ENCODE results near the gene CYTH3. TPM values are rescaled to one million over a fixed set of nuclear protein-coding genes. Genes with fewer than 3 reads are reported as not detected.

The CYTH3 gene
- total and polyA plus RNA-seq, 2 of the 8 experiments (the other 6 are each of a cell fraction or from before 2014, with no cell fraction given): 10.3 to 11.9 TPM

- CTCF ChIA-PET (ENCODE audit: partially characterized antibody): interaction anchor here (0.6 to 1.1 kb wide), 3 partner anchors 8 to 450 kb away, joined by 3 to 7 read pairs (median 4); no protein-coding TSS in a partner anchor
These were observed 43.8 kb upstream of the CYTH3 start for GRCh38 chr7:6316226-6316625.

More at GRCh38 chr7:6316226-6316625, 43.8 kb upstream of the CYTH3 start:
- Histone ChIP-seq H4K5ac (ENCODE audit: insufficient read length, low read depth, low read length) (no peak overlapping the region), H2BK15ac (ENCODE audit: low read length) (no peak overlapping the region), H3K4me3 (ENCODE audit: extremely low read depth in 1 of 4, insufficient read depth in 2 of 4, low read depth in 3 of 4, low read length in 4 of 4) (no peak overlapping the region), H3K23ac (ENCODE audit: insufficient read length) (no peak overlapping the region), H2BK5ac (ENCODE audit: low read depth, low read length) (no peak overlapping the region), H3K23me2 (ENCODE audit: low read depth, low read length) (no peaks in the 10 kb centered on the region), H4K8ac (ENCODE audit: extremely low read depth, insufficient read depth, low read length) (no peak overlapping the region), H2AK5ac (ENCODE audit: low read depth, low read length) (no peak overlapping the region), H2BK12ac (ENCODE audit: low read depth, low read length) (no peak overlapping the region), H2BK120ac (replicated peaks; ENCODE audit: low read depth, low read length) (no peak overlapping the region), H4K91ac (replicated peaks; ENCODE audit: insufficient read length, low read length) (no peak overlapping the region), H3K18ac (ENCODE audit: extremely low read depth, low read length) (no peak overlapping the region), H3K27ac (ENCODE audit: low read depth, low read length) (no peak overlapping the region), H3K4ac (replicated peaks; ENCODE audit: insufficient read length, low read depth, low read length) (no peak overlapping the region), H3K79me2 (ENCODE audit: control insufficient read depth in 1 of 2, insufficient read depth in 2 of 2, low read length in 2 of 2) (no peaks in the 10 kb centered on the region), H3K56ac (replicated peaks; ENCODE audit: insufficient read length, low read depth, low read length) (no peak overlapping the region), H2BK20ac (ENCODE audit: low read length) (no peak overlapping the region), H3K4me2 (ENCODE audit: insufficient read depth in 1 of 2, low read depth in 2 of 2, low read length in 2 of 2) (no peak overlapping the region), H3K27me3 (replicated peaks in 1 of 4; ENCODE audit: control insufficient read depth in 3 of 4, extremely low read depth in 1 of 4, insufficient read depth in 3 of 4, low read length in 3 of 4) (no peaks in the 10 kb centered on the region), H3K9ac (replicated peaks in 1 of 4; ENCODE audit: extremely low read depth in 1 of 4, low read depth in 3 of 4, low read length in 3 of 4) (no peak overlapping the region), H3K79me1 (ENCODE audit: low read depth, low read length) (no peaks in the 10 kb centered on the region), H3K36me3 (ENCODE audit: control insufficient read depth in 2 of 4, insufficient read depth in 4 of 4, low read length in 3 of 4) (no peaks in the 10 kb centered on the region), H3K4me1 (replicated peaks in 1 of 4; ENCODE audit: control insufficient read depth in 3 of 4, insufficient read depth in 4 of 4, low read length in 3 of 4) (peaks cover 0 to 3% (median 1%) of the 10 kb centered on the region in 4 experiments; a peak in 1 of 7 replicates), H4K20me1 (replicated peaks in 1 of 2; ENCODE audit: control insufficient read depth in 1 of 2, insufficient read depth in 2 of 2, low read length in 2 of 2) (no peaks in the 10 kb centered on the region), H2AFZ (ENCODE audit: low read length) (no peak overlapping the region), H3K9me3 (ENCODE audit: insufficient read depth in 2 of 2, low read depth in 1 of 2, low read length in 1 of 2) (no peaks in the 10 kb centered on the region), H3K14ac (ENCODE audit: insufficient read length) (no peak overlapping the region)
- WGBS, 2 experiments (ENCODE audit: extremely low coverage in 1 of 2, insufficient coverage in 1 of 2, insufficient read length in 1 of 2, insufficient replicate concordance in 2 of 2, low coverage in 1 of 2, low lambda C conversion rate in 2 of 2, missing lambda C conversion rate in 1 of 2): 96% methylated on average over 6 of the region's 6 CpGs; no CpG with 5 or more reads in 1 of the 2 experiments
- POLR2A ChIA-PET (ENCODE audit: partially characterized antibody): no interaction called here
- FAIRE-seq: no peak
- DNase-seq (ENCODE audit: low read depth in 1 of 2, low spot score in 2 of 2): no peak
- TF ChIP-seq PHF8 (conservative IDR thresholded peaks at IDR 0.05; ENCODE audit: low read depth, low read length): no peak
- TF ChIP-seq HDAC6 (IDR thresholded peaks at IDR 0.05; ENCODE audit: low read depth, low read length): no peak

All from H1 (cell line).